Measurements from ENCODE around the gene CD2AP.

The CD2AP gene

GRCh38 chr6:47489995-47490394 is 12.4 kb downstream of the CD2AP start:
- DNase-seq (ENCODE audit: low read depth), result no peak
- no peak overlapping the region for H3K4me3 ChIP-seq (ENCODE audit: low read depth, low read length)

- DNase-seq (ENCODE audit: low read depth), result no peak
- no peak overlapping the region for H3K4me3 ChIP-seq (ENCODE audit: low read depth, low read length)
Measured at GRCh38 chr6:47490676-47491075, 13.1 kb downstream of the CD2AP start.

DNA sequence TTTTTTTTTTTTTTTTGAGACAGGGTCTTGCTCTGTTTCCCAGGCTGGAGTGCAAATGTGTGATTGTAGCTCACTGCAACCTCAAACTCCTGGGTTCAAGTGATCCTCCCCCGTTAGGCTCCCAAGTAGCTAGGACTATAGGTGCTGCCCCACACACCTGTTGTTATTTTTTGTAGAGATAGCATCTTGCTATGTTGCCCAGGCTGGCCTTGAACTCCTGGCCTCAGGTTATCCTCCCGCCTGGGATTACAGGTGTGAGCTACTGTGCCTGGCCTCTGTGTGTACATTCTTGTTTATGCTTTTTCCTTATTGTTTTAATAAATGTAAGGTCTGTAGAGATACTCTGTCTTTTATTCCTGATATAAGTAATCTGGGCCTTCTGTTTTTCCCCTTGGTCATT is 14.8 kb downstream of the CD2AP start:
- H3K4me3 ChIP-seq (ENCODE audit: low read depth, low read length), result no peak overlapping the region
- DNase-seq (ENCODE audit: low read depth), result no peak

- H3K4me3 ChIP-seq (ENCODE audit: low read depth, low read length), result no peak overlapping the region
- no peak for DNase-seq (ENCODE audit: low read depth)
Measured at GRCh38 chr6:47495207-47495606, 17.6 kb downstream of the CD2AP start.

DNA sequence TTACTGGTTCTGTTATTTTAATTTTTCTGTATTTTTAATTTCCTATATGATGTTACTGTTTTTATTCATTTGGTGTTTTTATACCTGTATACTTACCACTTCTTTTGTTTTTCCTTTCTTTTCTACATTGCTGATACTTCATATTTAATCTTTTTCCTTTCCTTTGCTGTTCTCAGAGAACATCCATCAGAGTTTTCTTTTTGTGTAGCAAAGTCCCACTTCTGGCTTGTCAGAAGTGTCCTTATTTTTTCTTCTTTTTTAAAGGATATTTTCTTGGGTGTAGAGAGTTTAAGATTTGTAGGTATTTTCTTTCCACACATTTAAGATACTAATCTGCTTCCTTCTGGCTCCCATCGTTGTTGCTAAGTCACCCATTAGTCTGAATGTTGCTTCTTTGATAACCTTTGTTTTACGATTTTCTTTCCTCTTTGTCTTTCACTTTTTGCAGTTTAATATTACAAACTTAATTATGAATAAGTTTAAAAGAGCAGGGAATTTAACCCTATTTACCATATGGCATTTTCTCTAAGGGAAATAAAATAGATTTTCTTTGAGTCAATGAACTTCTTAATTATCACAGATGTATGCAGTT is 18.5 kb downstream of the CD2AP start:
- DNase-seq (ENCODE audit: low read depth), result no peak
- H3K4me3 ChIP-seq (ENCODE audit: low read depth, low read length), result no peak overlapping the region

DNA sequence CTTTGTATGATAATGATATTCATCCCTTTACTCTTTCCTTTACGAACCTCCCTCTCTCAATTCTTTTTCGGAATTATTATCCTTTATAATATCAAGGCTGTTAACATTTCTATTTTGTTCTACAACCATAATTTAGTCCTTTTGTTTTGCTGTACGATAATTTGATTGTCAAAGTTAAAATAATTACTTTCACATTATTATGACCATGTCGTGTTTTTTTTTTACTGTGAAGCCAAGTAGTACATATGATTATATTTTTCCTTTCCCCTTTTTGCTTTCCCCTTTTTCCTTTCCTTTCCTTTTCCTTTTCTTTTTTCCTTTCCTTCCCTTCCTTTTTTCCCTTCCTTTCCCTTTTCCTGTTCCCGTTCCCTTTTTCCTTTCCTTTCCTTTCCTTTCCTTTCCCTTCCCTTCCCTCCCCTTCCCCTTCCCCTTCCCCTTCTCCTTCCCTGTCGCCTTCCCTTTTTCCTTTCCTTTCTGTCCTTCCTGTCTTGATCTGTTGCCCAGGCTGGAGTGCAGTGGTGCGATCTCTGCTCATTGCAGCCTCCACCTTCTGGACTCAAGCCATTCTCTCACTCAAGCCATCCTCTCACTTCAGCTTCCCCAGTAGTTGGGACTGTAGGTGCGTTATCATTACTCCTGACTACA is 19.5 kb downstream of the CD2AP start:
- H3K4me3 ChIP-seq (ENCODE audit: low read depth, low read length), result no peak overlapping the region
- no peak for DNase-seq (ENCODE audit: low read depth)

DNA sequence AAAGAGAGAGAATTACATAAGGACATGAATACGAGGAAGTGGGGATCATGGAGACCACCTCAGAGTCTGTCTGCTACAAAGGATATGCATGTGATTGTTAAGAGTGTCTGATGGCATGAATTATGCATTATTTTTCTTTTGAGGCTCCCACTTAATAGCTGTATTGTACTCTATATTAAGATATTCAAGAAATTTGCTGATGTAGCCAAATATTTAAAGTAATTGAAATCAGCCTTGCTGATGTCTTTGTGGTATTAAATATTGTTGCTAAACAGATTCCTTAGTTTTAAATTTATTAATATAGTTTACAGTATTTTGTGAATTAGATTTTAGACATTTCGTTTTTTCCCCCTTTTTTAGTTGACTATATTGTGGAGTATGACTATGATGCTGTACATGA is 25.3 kb downstream of the CD2AP start:
- no peak for DNase-seq (ENCODE audit: low read depth)
- H3K4me3 ChIP-seq (ENCODE audit: low read depth, low read length), result no peak overlapping the region

GRCh38 chr6:47509937-47510336 is 32.3 kb downstream of the CD2AP start:
- no peak overlapping the region for H3K4me3 ChIP-seq (ENCODE audit: low read depth, low read length)
- no peak for DNase-seq (ENCODE audit: low read depth)

- H3K4me3 ChIP-seq (ENCODE audit: low read depth, low read length), result no peak overlapping the region
- no peak for DNase-seq (ENCODE audit: low read depth)
Measured at GRCh38 chr6:47512872-47513271, 35.3 kb downstream of the CD2AP start.

DNA sequence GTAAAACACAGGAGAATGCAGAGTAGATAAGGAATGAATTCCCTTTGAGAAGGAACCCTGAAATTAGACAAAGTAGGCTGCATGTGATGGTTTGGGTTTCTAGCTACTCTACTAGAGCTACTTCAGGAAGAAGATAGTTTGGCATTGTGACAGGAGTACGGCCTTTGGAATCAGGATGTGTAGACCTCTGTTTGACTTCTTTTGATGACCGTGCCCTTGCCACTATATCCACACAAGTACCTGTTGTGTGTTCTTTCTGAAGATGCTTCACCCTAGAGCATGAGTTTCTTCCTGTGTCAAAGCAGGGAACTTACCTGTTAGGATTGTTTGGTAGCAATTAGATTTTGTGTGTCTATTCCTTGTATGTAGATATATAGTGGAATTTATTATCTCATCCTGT is 41.7 kb downstream of the CD2AP start:
- no peak overlapping the region for H3K4me3 ChIP-seq (ENCODE audit: low read depth, low read length)
- DNase-seq (ENCODE audit: low read depth), result no peak

GRCh38 chr6:47520282-47520681 is 42.7 kb downstream of the CD2AP start:
- DNase-seq (ENCODE audit: low read depth), result no peak
- H3K4me3 ChIP-seq (ENCODE audit: low read depth, low read length), result no peak overlapping the region

- no peak overlapping the region for H3K4me3 ChIP-seq (ENCODE audit: low read depth, low read length)
- no peak for DNase-seq (ENCODE audit: low read depth)
Measured at GRCh38 chr6:47521961-47522360, 44.4 kb downstream of the CD2AP start.

GRCh38 chr6:47524136-47524845 is 46.7 kb downstream of the CD2AP start:
- DNase-seq (ENCODE audit: low read depth), result no peak
- no peak overlapping the region for H3K4me3 ChIP-seq (ENCODE audit: low read depth, low read length)

GRCh38 chr6:47525330-47526057 is 47.9 kb downstream of the CD2AP start:
- no peak overlapping the region for H3K4me3 ChIP-seq (ENCODE audit: low read depth, low read length)
- DNase-seq (ENCODE audit: low read depth), result no peak

DNA sequence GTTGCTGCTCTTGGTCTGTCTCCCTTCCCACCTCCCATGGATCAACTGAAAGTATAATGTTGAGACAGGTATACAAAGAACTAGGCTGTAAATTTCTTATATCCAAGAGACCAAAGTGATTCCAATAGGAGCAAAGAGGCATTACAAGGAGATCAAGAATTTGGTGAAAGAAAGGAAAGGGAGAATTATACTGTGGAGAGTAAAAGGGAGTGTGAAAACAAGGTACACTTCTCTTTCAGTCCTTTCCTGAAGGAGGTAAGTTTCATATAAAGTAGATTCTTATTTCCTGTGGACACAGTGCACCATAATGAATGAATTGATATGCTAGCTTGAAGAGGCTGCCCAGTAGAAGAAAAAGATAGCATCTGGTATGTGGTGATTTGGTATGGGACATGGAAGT is 49.7 kb downstream of the CD2AP start:
- DNase-seq (ENCODE audit: low read depth), result no peak
- H3K4me3 ChIP-seq (ENCODE audit: low read depth, low read length), result no peak overlapping the region

DNA sequence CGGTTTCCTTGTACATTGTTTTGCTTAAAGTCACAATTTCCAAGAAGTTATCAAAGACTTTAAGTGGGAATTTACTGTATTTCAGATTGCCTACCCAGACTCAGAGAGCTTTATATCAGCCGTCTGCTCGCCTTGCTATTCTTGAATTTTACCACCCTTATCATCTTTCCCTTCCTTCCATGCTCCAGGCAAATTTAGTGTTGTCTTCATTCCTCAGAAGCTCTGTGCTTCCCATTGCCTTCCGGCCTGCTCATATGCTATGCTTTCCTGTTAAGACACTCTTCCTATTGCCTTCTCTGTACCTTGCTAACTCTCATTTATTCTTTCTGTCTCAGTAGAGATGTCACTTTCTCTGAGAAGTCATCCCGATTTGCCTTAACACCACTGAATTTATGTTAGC is 52.1 kb downstream of the CD2AP start:
- H3K4me3 ChIP-seq (ENCODE audit: low read depth, low read length), result no peak overlapping the region
- no peak for DNase-seq (ENCODE audit: low read depth)

DNA sequence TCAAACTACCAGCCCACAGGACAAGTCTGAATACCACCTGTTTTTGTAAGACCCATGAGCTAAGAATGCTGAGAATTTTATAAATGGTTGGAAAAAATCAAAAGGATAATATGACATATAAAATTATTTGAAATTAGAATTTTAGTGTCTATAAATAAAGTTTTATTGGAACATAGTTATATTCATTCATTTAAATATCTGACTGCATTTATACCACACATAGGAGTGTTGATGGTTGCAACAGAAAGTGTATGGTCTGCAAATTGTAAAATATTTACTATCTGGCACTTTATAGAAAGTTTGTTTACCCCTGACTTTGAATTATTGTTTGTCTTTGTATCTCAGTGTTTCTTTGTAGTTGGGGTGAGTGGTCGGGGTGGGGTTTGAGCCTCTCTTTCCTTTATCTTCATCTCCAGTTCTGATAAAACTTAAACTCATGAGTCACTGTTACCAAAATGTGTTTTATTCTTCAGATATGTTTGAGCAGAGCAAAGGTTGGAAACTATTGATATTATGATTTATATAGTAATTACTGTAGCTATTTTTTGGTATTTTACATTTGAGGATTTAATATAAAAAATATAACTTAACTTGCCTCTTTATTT is 55.5 kb downstream of the CD2AP start:
- no peak overlapping the region for H3K4me3 ChIP-seq (ENCODE audit: low read depth, low read length)
- DNase-seq (ENCODE audit: low read depth), result no peak

DNA sequence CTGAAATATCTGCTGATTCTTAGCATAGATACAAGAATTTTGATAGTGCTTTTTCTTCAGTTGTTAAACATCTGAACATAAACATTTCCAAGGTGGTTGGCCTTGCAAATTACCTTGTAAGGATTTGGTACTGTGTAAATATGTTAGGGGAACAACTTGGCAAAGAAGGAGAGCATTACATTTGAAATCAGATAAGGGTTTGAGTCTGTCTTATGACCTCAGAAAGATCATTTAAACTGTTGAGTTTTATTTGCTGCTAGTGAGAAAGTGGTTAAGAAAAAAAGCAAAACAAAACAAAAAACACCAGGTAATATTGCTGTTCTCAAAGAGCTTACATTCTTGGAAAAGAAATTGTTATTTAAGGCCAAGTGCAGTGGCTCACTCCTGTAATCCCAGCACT is 56.5 kb downstream of the CD2AP start:
- no peak overlapping the region for H3K4me3 ChIP-seq (ENCODE audit: low read depth, low read length)
- no peak for DNase-seq (ENCODE audit: low read depth)

DNA sequence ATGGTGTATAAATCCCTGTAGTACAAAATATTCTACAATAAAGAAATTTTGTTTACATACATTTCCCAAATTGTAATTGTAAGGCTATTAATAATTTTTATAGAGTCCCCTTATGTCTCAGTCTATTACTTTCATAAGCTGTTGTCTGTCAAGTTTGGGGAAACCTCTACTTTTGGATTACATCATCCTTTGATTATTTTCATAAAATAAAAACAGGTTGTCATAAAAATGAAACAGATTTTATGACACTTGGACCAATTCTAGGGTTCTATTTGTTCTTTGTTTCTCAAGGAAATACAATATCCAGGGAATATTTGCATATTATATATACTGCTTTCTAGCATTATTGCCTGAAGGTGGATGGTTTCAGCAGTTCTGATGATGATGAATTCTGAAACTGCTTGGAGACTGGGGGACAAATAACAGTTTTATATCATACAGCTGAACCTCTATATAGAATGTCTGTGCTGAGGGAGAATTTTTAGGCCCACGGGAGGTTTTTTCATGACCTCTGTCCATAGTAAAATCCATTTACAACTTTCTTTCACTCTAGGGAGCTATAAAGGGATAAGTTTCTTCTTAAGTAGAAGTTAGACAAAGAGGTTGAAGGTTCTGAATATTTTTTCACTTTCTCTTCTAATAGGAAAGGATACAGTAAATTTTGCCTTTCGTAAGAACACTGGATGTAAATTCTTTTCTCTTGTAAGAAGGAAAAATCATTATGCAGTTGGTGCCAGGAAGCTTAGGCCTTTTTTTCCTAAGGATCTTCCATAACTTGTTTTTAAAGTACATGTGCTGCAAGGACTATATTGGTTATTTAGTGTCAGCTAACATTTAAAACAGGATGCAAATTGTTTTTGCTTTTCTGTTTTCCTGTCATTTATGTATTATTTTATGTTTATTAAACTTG is 58.0 kb downstream of the CD2AP start:
- no peak overlapping the region for H3K4me3 ChIP-seq (ENCODE audit: low read depth, low read length)
- no peak for DNase-seq (ENCODE audit: low read depth)
